Thyroid gland (tissue), 4 donors: Measurements from ENCODE around the gene TAPBPL.

ENCODE experiments used
- POLR2A ChIP-seq, 2 donors: fragments of 450-650 bp; IDR thresholded peaks; one replicate each; pipeline ENCODE4 v1.6.1; 2017; ENCODE audit warnings: antibody characterized with exemption in 2 of 2, mild to moderate bottlenecking in 2 of 2, moderate library complexity in 1 of 2
- TF ChIP-seq, protein P1 (sequence below), 6 experiments: fragments of 200-600 bp in 3 of 6; fragments of 450-650 bp in 3 of 6; sonication (generic) in 3 of 6; IDR thresholded peaks; one replicate each; pipeline ENCODE4 v1.5.1; 2016 to 2019; ENCODE audit warnings: antibody characterized with exemption in 6 of 6, mild to moderate bottlenecking in 2 of 6, inconsistent platforms in 1 of 6, moderate library complexity in 1 of 6

DNA sequence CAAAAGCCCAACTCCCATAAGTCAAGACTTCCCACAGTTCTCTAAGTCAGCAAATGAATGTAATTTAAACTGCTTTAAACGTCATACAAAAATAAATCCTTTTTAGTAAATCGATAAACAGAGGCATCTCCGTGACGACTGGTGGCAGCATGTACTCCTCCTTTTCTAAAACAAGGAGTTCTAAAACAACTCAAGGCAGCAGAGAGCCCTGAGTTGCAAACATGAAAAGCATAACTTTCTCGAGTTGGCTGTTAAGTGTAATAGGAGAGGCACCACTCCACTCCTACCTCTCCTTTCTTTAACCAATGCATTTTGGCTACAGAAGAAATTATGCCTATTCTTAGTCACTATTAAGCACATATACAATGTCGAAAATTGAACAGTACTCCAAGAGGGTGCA is 45.9 kb upstream of the TAPBPL start:
- peak in 1 of 2 donors; percentile 75 for TF ChIP-seq POLR2A (IDR thresholded peaks at IDR 0.05)
- TF ChIP-seq, protein P1, sequence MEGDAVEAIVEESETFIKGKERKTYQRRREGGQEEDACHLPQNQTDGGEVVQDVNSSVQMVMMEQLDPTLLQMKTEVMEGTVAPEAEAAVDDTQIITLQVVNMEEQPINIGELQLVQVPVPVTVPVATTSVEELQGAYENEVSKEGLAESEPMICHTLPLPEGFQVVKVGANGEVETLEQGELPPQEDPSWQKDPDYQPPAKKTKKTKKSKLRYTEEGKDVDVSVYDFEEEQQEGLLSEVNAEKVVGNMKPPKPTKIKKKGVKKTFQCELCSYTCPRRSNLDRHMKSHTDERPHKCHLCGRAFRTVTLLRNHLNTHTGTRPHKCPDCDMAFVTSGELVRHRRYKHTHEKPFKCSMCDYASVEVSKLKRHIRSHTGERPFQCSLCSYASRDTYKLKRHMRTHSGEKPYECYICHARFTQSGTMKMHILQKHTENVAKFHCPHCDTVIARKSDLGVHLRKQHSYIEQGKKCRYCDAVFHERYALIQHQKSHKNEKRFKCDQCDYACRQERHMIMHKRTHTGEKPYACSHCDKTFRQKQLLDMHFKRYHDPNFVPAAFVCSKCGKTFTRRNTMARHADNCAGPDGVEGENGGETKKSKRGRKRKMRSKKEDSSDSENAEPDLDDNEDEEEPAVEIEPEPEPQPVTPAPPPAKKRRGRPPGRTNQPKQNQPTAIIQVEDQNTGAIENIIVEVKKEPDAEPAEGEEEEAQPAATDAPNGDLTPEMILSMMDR (IDR thresholded peaks at IDR 0.05) = no peak
